Measurements from ENCODE around the gene TMTC1. TPM values are rescaled to one million over a fixed set of nuclear protein-coding genes. Genes with fewer than 3 reads are reported as not detected.
A peak's percentile ranks its signal among the peaks of the same experiment; 100 is the strongest.

The TMTC1 gene
- total RNA-seq, 1 donor from 2014 or later = 24.8 TPM

- H3K4me3 ChIP-seq = no peak overlapping the region
- no peaks in the 10 kb centered on the region for H3K36me3 ChIP-seq
- no peaks in the 10 kb centered on the region for H3K4me1 ChIP-seq
- H3K27ac ChIP-seq = no peak overlapping the region
- no peaks in the 10 kb centered on the region for H3K9me3 ChIP-seq
- ATAC-seq (no peak), DNase-seq (no peak)
- H3K27me3 ChIP-seq (ENCODE audit: low read depth) = no peaks in the 10 kb centered on the region
- intact Hi-C loops (cut with DNase I) = no loop called here
- TF ChIP-seq, protein P1, sequence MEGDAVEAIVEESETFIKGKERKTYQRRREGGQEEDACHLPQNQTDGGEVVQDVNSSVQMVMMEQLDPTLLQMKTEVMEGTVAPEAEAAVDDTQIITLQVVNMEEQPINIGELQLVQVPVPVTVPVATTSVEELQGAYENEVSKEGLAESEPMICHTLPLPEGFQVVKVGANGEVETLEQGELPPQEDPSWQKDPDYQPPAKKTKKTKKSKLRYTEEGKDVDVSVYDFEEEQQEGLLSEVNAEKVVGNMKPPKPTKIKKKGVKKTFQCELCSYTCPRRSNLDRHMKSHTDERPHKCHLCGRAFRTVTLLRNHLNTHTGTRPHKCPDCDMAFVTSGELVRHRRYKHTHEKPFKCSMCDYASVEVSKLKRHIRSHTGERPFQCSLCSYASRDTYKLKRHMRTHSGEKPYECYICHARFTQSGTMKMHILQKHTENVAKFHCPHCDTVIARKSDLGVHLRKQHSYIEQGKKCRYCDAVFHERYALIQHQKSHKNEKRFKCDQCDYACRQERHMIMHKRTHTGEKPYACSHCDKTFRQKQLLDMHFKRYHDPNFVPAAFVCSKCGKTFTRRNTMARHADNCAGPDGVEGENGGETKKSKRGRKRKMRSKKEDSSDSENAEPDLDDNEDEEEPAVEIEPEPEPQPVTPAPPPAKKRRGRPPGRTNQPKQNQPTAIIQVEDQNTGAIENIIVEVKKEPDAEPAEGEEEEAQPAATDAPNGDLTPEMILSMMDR (IDR thresholded peaks at IDR 0.05) = no peak
These were observed 33.4 kb downstream of the TMTC1 start for GRCh38 chr12:29750131-29750927.

- no peaks in the 10 kb centered on the region for H3K36me3 ChIP-seq
- no peaks in the 10 kb centered on the region for H3K9me3 ChIP-seq
- TF ChIP-seq, protein P1 (IDR thresholded peaks at IDR 0.05) = no peak
- H3K4me1 ChIP-seq = no peaks in the 10 kb centered on the region
- H3K27me3 ChIP-seq (ENCODE audit: low read depth) = no peaks in the 10 kb centered on the region
- H3K27ac ChIP-seq = no peak overlapping the region
- DNase-seq (no peak), ATAC-seq (no peak)
- intact Hi-C loops (cut with DNase I) = no loop called here
- H3K4me3 ChIP-seq = no peak overlapping the region
These were observed 39.4 kb downstream of the TMTC1 start for GRCh38 chr12:29744365-29744764.

GRCh38 chr12:29743801-29744200 is 39.9 kb downstream of the TMTC1 start:
- H3K4me3 ChIP-seq = no peak overlapping the region
- intact Hi-C loops (cut with DNase I) = no loop called here
- DNase-seq (no peak), ATAC-seq (peak; percentile 42 to 63)
- no peak overlapping the region for H3K27ac ChIP-seq
- no peaks in the 10 kb centered on the region for H3K36me3 ChIP-seq
- H3K27me3 ChIP-seq (ENCODE audit: low read depth) = no peaks in the 10 kb centered on the region
- no peaks in the 10 kb centered on the region for H3K4me1 ChIP-seq
- TF ChIP-seq, protein P1 (IDR thresholded peaks at IDR 0.05) = no peak
- H3K9me3 ChIP-seq = no peaks in the 10 kb centered on the region

- peaks cover 2% of the 10 kb centered on the region for H3K4me1 ChIP-seq
- H3K9me3 ChIP-seq = no peaks in the 10 kb centered on the region
- DNase-seq = no peak
- no peaks in the 10 kb centered on the region for H3K27me3 ChIP-seq (ENCODE audit: low read depth)
- intact Hi-C loops (cut with DNase I) = no loop called here
- H3K36me3 ChIP-seq = no peaks in the 10 kb centered on the region
- no peak overlapping the region for H3K27ac ChIP-seq
- H3K4me3 ChIP-seq = no peak overlapping the region
- TF ChIP-seq, protein P1 (IDR thresholded peaks at IDR 0.05) = no peak
- ATAC-seq = no peak
These were observed 40.7 kb downstream of the TMTC1 start for GRCh38 chr12:29743077-29743476.

DNA sequence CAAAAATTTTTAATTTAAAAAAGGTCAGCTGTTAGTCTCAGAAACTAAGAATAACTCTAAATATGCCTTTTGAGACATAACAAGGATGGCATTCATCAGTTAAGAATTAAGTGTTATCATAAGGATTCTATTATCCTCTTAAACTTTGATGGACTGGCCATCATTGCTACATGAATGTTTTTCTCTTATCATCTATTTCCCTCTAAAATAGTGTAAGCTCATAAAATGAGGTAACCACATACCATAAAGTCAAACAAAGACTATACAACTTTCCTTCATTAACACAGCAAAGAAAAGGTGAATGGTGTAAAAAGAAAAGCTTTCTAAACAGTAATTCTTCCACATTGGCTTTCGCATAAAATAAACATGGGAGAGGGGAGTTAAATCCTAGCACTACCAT is 41.1 kb downstream of the TMTC1 start:
- Histone ChIP-seq H3K4me3 (no peak overlapping the region), H3K36me3 (no peaks in the 10 kb centered on the region), H3K9me3 (no peaks in the 10 kb centered on the region), H3K27me3 (ENCODE audit: low read depth) (no peaks in the 10 kb centered on the region), H3K27ac (no peak overlapping the region), H3K4me1 (peaks cover 7% of the 10 kb centered on the region)
- ATAC-seq (no peak), DNase-seq (no peak)
- intact Hi-C loops (cut with DNase I) = no loop called here
- TF ChIP-seq, protein P1 (IDR thresholded peaks at IDR 0.05) = no peak

Data from lower lobe of right lung (tissue), 2 donors.